ENCODE data around the gene KCTD18. TPM values are rescaled to one million over a fixed set of nuclear protein-coding genes. Genes with fewer than 3 reads are reported as not detected.

KCTD18 gene
- total RNA-seq, 1 experiment from 2014 or later, result 13.0 TPM

DNA sequence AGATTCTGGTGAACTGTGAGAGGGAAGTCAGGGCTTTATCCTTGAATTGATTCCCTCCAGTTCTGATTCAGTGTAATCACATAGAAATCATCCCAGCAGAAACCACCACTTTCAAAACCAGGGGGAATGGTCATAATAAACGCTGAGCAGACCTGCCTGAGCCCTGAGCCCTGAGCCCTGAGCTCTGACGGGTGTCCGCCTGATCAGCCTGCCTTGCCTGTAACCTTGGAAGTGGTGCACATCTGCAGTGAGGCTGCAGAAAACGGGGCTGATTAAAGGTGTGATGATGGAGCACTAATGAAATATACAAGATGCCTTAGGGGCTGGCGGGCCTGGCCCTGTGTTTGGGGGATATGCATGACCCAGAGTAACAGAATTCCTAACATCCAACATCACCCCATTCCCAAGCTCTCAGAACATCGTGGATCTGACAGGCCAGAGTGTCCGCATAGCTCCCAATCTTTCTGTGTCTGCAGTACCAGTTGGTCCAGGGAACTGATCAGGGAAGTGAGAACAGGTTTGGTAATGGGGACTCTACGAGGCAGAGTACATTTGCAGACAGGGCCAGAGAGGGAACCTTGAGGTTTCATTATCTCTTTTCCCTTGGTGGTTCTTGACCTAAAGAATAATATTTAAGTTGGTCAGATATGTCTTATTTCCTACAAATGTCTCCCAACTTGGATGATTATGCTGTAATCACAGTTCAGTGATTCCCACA lies 37.8 kb downstream of the KCTD18 start:
- TF ChIP-seq EZH2phosphoT487 (IDR thresholded peaks at IDR 0.05; ENCODE audit: borderline replicate concordance, low read length) (no peak), EZH2 (IDR thresholded peaks at IDR 0.05; ENCODE audit: low read length, unreplicated experiment) (no peak)
- TF ChIP-seq, protein P1, sequence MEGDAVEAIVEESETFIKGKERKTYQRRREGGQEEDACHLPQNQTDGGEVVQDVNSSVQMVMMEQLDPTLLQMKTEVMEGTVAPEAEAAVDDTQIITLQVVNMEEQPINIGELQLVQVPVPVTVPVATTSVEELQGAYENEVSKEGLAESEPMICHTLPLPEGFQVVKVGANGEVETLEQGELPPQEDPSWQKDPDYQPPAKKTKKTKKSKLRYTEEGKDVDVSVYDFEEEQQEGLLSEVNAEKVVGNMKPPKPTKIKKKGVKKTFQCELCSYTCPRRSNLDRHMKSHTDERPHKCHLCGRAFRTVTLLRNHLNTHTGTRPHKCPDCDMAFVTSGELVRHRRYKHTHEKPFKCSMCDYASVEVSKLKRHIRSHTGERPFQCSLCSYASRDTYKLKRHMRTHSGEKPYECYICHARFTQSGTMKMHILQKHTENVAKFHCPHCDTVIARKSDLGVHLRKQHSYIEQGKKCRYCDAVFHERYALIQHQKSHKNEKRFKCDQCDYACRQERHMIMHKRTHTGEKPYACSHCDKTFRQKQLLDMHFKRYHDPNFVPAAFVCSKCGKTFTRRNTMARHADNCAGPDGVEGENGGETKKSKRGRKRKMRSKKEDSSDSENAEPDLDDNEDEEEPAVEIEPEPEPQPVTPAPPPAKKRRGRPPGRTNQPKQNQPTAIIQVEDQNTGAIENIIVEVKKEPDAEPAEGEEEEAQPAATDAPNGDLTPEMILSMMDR (conservative IDR thresholded peaks at IDR 0.05; ENCODE audit: low read depth, low read length), result no peak
- no TSS peak for BruUV-seq (replicated peaks)
- intact Hi-C loops (cut with micrococcal nuclease), result no loop called here
- CTCF ChIA-PET, result no interaction called here
- H3K9ac ChIP-seq (ENCODE audit: low read length), result no peak overlapping the region
- H3K27me3 ChIP-seq (ENCODE audit: low read length), result no peaks in the 10 kb centered on the region
- H3K36me3 ChIP-seq (ENCODE audit: low read depth, low read length), result peaks cover 76% of the 10 kb centered on the region
- H3K4me3 ChIP-seq (ENCODE audit: low read length), result no peak overlapping the region
- no peak overlapping the region for H3K4me2 ChIP-seq (ENCODE audit: low read length)
- H3K9me3 ChIP-seq (ENCODE audit: low read length), result no peaks in the 10 kb centered on the region
- H3F3A ChIP-seq (ENCODE audit: low read length, unreplicated experiment), result no peaks in the 10 kb centered on the region
- no peaks in the 10 kb centered on the region for H4K20me1 ChIP-seq (ENCODE audit: low read length)
- POLR2A ChIA-PET (ENCODE audit: unreplicated experiment), result no interaction called here
- no peaks in the 10 kb centered on the region for H3K4me1 ChIP-seq (ENCODE audit: insufficient read depth, low read length)
- H3K9me2 ChIP-seq (replicated peaks; ENCODE audit: low read length), result no peaks in the 10 kb centered on the region
- DNase-seq (no peak), ATAC-seq (no peak)
- no peak overlapping the region for H2AFZ ChIP-seq (ENCODE audit: low read length)
- no peaks in the 10 kb centered on the region for H3K79me2 ChIP-seq (ENCODE audit: low read length)
- H3K27ac ChIP-seq (ENCODE audit: low read length), result no peak overlapping the region

DNA sequence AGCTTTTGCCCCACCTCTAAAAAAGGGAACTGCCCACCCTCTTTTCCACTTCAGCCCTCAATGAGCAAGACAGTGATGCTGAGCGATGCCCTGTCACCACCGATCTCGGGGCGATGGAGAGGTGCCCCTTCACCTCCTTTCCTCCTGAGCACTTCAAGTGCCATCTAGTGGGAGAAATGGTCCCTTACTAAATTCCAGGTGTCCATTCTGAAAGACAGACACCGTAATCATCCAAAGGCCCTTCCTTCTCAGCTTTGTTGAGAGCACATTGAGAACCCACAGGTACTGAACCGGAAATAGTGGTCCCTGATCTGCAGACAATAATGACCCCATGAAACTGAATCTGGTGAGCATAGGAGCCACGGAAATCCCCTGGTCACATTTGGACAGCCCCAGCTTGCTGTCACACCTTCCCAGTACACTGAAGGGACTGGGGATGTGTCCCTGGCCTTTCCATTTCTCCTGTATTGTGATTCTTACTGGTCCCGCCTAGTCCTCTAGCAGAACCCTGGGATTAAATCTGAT lies 38.5 kb downstream of the KCTD18 start:
- intact Hi-C loops (cut with micrococcal nuclease), result no loop called here
- Histone ChIP-seq H3K9me2 (replicated peaks; ENCODE audit: low read length) (no peaks in the 10 kb centered on the region), H3K79me2 (ENCODE audit: low read length) (no peaks in the 10 kb centered on the region), H2AFZ (ENCODE audit: low read length) (no peak overlapping the region), H3K9me3 (ENCODE audit: low read length) (no peaks in the 10 kb centered on the region), H3K36me3 (ENCODE audit: low read depth, low read length) (peaks cover 83% of the 10 kb centered on the region), H3K4me3 (ENCODE audit: low read length) (no peak overlapping the region), H4K20me1 (ENCODE audit: low read length) (no peaks in the 10 kb centered on the region), H3K9ac (ENCODE audit: low read length) (no peak overlapping the region), H3K4me1 (ENCODE audit: insufficient read depth, low read length) (no peaks in the 10 kb centered on the region), H3F3A (ENCODE audit: low read length, unreplicated experiment) (no peaks in the 10 kb centered on the region), H3K27me3 (ENCODE audit: low read length) (no peaks in the 10 kb centered on the region), H3K27ac (ENCODE audit: low read length) (no peak overlapping the region), H3K4me2 (ENCODE audit: low read length) (no peak overlapping the region)
- TF ChIP-seq, protein P1 (conservative IDR thresholded peaks at IDR 0.05; ENCODE audit: low read depth, low read length), result peak; percentile 86
- TF ChIP-seq EZH2 (IDR thresholded peaks at IDR 0.05; ENCODE audit: low read length, unreplicated experiment), result no peak
- POLR2A ChIA-PET (ENCODE audit: unreplicated experiment), result no interaction called here
- BruUV-seq (replicated peaks), result no TSS peak
- ATAC-seq (peak; percentile 66), DNase-seq (peak; percentile 68)
- CTCF ChIA-PET, result interaction anchor here (0.6 kb wide), 1 partner anchor 221 kb away, joined by 3 read pairs; no protein-coding TSS in a partner anchor

DNA sequence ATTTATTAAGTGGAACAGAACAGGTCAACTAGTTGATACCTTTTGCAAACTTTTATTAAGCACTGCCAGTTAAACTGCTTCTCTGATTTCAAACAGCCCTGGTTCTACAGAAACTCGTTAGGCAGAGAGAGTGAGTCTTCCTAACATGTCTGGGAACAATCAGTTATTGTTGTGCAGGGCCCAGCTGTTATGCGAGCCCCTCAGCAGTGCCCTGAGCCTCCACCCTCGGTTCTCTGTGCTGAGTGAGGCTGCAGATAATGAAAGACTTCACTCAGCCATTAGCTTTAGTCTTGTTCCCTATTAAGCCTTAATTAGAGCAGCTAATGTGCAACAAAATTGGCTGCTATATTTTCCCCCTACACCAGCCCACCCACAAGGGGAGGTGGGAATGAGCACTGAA lies 39.6 kb downstream of the KCTD18 start:
- ChIA-PET POLR2A (ENCODE audit: unreplicated experiment) (no interaction called here), CTCF (interaction anchor here (0.6 kb wide), 1 partner anchor 65 kb away, joined by 3 read pairs; no protein-coding TSS in a partner anchor)
- no peaks in the 10 kb centered on the region for H3K79me2 ChIP-seq (ENCODE audit: low read length)
- peaks cover 78% of the 10 kb centered on the region for H3K36me3 ChIP-seq (ENCODE audit: low read depth, low read length)
- no peak overlapping the region for H3K27ac ChIP-seq (ENCODE audit: low read length)
- H2AFZ ChIP-seq (ENCODE audit: low read length), result no peak overlapping the region
- H3F3A ChIP-seq (ENCODE audit: low read length, unreplicated experiment), result no peaks in the 10 kb centered on the region
- no peaks in the 10 kb centered on the region for H3K27me3 ChIP-seq (ENCODE audit: low read length)
- no peak overlapping the region for H3K4me3 ChIP-seq (ENCODE audit: low read length)
- H3K9me2 ChIP-seq (replicated peaks; ENCODE audit: low read length), result no peaks in the 10 kb centered on the region
- ATAC-seq (no peak), DNase-seq (no peak)
- no peak overlapping the region for H3K4me2 ChIP-seq (ENCODE audit: low read length)
- no peak overlapping the region for H3K9ac ChIP-seq (ENCODE audit: low read length)
- no peaks in the 10 kb centered on the region for H3K9me3 ChIP-seq (ENCODE audit: low read length)
- no peaks in the 10 kb centered on the region for H3K4me1 ChIP-seq (ENCODE audit: insufficient read depth, low read length)
- intact Hi-C loops (cut with micrococcal nuclease), result no loop called here
- H4K20me1 ChIP-seq (ENCODE audit: low read length), result no peaks in the 10 kb centered on the region
- TF ChIP-seq EZH2phosphoT487 (IDR thresholded peaks at IDR 0.05; ENCODE audit: borderline replicate concordance, low read length) (no peak), EZH2 (IDR thresholded peaks at IDR 0.05; ENCODE audit: low read length, unreplicated experiment) (no peak)
- TF ChIP-seq, protein P1 (conservative IDR thresholded peaks at IDR 0.05; ENCODE audit: low read depth, low read length), result no peak
- BruUV-seq (replicated peaks), result no TSS peak

Measured in PC-3 (cell line).